Activated naive CD4-positive, alpha-beta T cell treated with anti-CD3 and anti-CD28 coated beads, Interleukin-2, amount 50 U/mL, for 24 hours (primary cell): Measurements from ENCODE around the gene NGFR.

Source experiments
- H3K27ac Mint-ChIP-seq: one replicate; pipeline ENCODE4 v1.8.0; 2021; ENCODE audit warnings: mild to moderate bottlenecking, mixed read lengths
- H3K27me3 Mint-ChIP-seq: one replicate; pipeline ENCODE4 v1.8.0; 2021; ENCODE audit warnings: mixed read lengths
- H3K36me3 Mint-ChIP-seq: one replicate; pipeline ENCODE4 v1.8.0; 2021; ENCODE audit warnings: mixed read lengths
- H3K4me1 Mint-ChIP-seq: one replicate; pipeline ENCODE4 v1.8.0; 2021; ENCODE audit warnings: mixed read lengths
- H3K4me3 Mint-ChIP-seq: one replicate; pipeline ENCODE4 v1.8.0; 2021; ENCODE audit warnings: mild to moderate bottlenecking, mixed read lengths
- H3K9me3 Mint-ChIP-seq: one replicate; pipeline ENCODE4 v1.8.0; 2021; ENCODE audit warnings: mixed read lengths

Gene NGFR

GRCh38 chr17:49551221-49552069 lies 56.4 kb downstream of the NGFR start:
- Mint-ChIP-seq H3K27ac (no peak overlapping the region), H3K27me3 (peaks cover 2% of the 10 kb centered on the region), H3K36me3 (no peaks in the 10 kb centered on the region), H3K4me1 (peaks cover 2% of the 10 kb centered on the region), H3K4me3 (no peak overlapping the region), H3K9me3 (no peaks in the 10 kb centered on the region)

DNA sequence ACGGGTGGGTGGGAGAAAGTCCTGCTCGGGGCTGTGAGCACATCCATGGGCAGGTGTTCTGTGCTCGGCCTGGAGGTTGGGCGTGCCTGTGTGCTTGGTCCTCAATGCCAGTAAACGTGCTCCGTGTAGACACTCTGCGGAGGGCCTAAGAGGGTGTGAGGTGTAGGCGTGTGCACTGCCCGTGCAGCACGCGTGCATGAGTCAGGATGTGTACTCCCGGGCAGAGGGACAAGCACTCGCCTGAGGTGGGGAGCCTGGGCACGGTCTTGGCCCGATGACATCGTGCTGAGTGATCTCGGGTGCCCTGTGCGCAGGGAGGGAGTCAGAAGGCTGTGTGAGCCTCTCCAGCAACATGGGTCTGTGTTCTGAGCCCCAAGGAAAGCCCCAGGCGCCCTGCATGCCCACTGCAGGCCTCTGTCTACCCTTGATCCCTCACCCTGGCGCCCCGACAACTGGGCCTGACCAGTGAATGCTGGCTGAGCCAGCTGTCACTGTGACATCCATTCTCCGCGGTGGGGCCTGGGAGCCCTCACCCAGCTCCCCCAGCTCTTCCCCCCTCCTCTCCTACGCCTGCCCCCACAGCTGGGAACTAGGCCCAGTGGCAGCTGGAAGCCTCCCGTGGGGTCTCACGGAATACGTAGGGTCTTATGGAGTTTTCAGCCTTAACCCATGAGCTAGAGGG lies 57.1 kb downstream of the NGFR start:
- no peaks in the 10 kb centered on the region for H3K27me3 Mint-ChIP-seq
- H3K36me3 Mint-ChIP-seq, result no peaks in the 10 kb centered on the region
- peaks cover 5% of the 10 kb centered on the region for H3K4me1 Mint-ChIP-seq
- H3K4me3 Mint-ChIP-seq, result no peak overlapping the region
- no peak overlapping the region for H3K27ac Mint-ChIP-seq
- H3K9me3 Mint-ChIP-seq, result no peaks in the 10 kb centered on the region

GRCh38 chr17:49553676-49554335 lies 58.7 kb downstream of the NGFR start:
- no peaks in the 10 kb centered on the region for H3K9me3 Mint-ChIP-seq
- peaks cover 10% of the 10 kb centered on the region for H3K4me1 Mint-ChIP-seq
- peaks cover 2% of the 10 kb centered on the region for H3K27me3 Mint-ChIP-seq
- H3K27ac Mint-ChIP-seq, result no peak overlapping the region
- no peaks in the 10 kb centered on the region for H3K36me3 Mint-ChIP-seq
- H3K4me3 Mint-ChIP-seq, result no peak overlapping the region

DNA sequence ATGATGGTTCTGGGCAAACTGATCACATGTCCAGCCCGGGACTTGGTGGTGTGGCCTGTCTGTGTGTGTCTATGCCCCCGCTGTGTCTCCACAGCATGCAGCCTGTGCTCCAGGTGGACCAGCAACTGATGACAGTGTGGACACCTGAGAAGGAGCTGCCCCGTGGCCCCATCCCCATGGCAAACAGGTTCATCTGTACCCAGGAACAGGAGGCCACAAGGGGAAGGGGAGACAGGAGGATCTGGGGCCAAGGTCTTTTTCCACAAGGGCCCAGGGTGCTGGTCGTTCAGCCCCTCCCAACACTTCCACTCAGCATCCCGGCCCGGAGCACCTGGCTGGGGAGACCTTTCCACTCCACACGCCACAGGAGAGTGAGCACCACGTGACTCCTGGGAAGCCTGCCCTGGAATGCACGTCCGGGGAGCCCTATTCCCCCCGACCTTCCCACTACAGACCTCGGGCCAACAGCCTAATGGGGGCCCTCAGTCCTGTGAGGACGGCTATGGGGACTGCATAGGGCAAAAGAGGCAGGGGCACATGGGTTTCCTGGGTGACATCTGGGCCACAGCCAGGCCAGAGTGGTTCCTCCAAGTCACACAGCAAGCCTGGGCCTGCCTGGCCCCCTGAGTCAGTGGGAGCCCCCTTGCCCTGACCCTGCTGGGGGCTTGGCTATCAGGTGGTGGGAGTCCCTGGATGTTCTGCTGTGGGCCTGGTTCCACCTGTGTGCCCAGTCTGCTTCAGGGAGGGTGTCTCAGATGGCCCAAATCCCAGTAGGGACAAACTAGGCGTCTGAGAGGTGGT lies 59.8 kb downstream of the NGFR start:
- Mint-ChIP-seq H3K27ac (no peak overlapping the region), H3K4me3 (no peak overlapping the region), H3K9me3 (no peaks in the 10 kb centered on the region), H3K27me3 (peaks cover 2% of the 10 kb centered on the region), H3K36me3 (no peaks in the 10 kb centered on the region), H3K4me1 (peaks cover 10% of the 10 kb centered on the region)

- H3K36me3 Mint-ChIP-seq, result no peaks in the 10 kb centered on the region
- H3K9me3 Mint-ChIP-seq, result no peaks in the 10 kb centered on the region
- peaks cover 2% of the 10 kb centered on the region for H3K27me3 Mint-ChIP-seq
- H3K27ac Mint-ChIP-seq, result no peak overlapping the region
- H3K4me3 Mint-ChIP-seq, result no peak overlapping the region
- peaks cover 10% of the 10 kb centered on the region for H3K4me1 Mint-ChIP-seq
These were observed 60.6 kb downstream of the NGFR start for GRCh38 chr17:49555495-49556222.

DNA sequence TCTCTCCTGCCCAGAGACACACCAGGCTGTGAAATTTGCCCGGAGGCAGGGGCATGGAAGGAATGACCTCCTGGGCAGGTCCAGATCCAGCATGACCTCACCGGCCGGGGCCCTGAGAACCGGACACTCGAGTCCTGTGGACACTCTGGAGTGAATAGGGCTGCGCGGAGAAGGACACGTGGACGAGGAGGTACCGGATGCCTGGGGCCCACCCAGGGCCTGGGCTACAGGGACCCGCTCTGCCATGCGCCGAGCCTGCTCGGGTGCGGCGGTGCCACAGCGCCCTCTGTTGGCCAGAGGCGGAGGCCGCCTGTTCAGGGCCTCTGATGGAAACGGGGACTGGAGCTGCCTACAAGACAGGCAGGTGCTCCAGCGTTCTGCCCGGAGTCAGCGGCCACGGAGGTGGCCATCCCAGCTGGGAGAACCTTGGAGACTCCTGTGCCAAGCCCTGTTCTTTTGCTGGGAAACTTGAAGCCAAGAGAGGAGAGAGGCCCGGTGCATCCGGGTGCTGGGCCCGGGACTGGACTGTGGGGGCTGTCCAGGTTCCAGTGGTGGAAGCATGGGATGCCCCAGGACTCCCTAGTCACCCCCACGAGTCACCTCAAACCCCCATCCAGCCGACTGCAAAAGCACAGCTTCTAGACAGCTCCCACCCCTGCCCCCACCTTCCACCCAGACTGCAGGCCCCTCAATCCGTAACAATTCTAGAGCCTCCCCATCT lies 61.3 kb downstream of the NGFR start:
- Mint-ChIP-seq H3K27me3 (peaks cover 2% of the 10 kb centered on the region), H3K4me3 (no peak overlapping the region)

GRCh38 chr17:49557312-49558024 lies 62.4 kb downstream of the NGFR start:
- H3K9me3 Mint-ChIP-seq, result no peaks in the 10 kb centered on the region
- peak overlapping the region; percentile 37 for H3K27ac Mint-ChIP-seq
- H3K4me3 Mint-ChIP-seq, result no peak overlapping the region
- no peaks in the 10 kb centered on the region for H3K36me3 Mint-ChIP-seq
- H3K27me3 Mint-ChIP-seq, result peaks cover 2% of the 10 kb centered on the region
- peaks cover 10% of the 10 kb centered on the region for H3K4me1 Mint-ChIP-seq

More for the DNA sequence above, 61.3 kb downstream of the NGFR start:
- no peak overlapping the region for H3K27ac Mint-ChIP-seq
- no peaks in the 10 kb centered on the region for H3K36me3 Mint-ChIP-seq
- H3K9me3 Mint-ChIP-seq, result no peaks in the 10 kb centered on the region
- H3K4me1 Mint-ChIP-seq, result peaks cover 10% of the 10 kb centered on the region
